Duodenal mucosa (tissue), 2 donors: ENCODE results near the gene STARD10.

Experiments used
- H3K27ac ChIP-seq: one replicate; pipeline ENCODE4 v1.7.0; 2013; ENCODE audit warnings: low read depth, low read length
- H3K27me3 ChIP-seq, 2 donors: one replicate each; pipeline ENCODE4 v1.7.0; 2013; ENCODE audit warnings: low read length in 2 of 2, control low read depth in 1 of 2; ENCODE audit not compliant: insufficient read depth in 2 of 2, control insufficient read depth in 1 of 2
- H3K36me3 ChIP-seq, 2 donors: one replicate each; pipeline ENCODE4 v1.7.0; 2013; ENCODE audit warnings: low read length in 2 of 2, control low read depth in 1 of 2; ENCODE audit not compliant: insufficient read depth in 2 of 2, control insufficient read depth in 1 of 2
- H3K4me1 ChIP-seq, 2 donors: one replicate each; pipeline ENCODE4 v1.7.0; 2013; ENCODE audit warnings: low read length in 2 of 2, control low read depth in 1 of 2; ENCODE audit not compliant: insufficient read depth in 2 of 2, control insufficient read depth in 1 of 2
- H3K4me3 ChIP-seq, 2 donors: one replicate each; pipeline ENCODE4 v1.7.0; 2013; ENCODE audit warnings: low read length in 2 of 2, low read depth in 1 of 2
- H3K9ac ChIP-seq, 2 donors: one replicate each; pipeline ENCODE4 v1.7.0; 2013; ENCODE audit warnings: low read length in 2 of 2, low read depth in 1 of 2
- H3K9me3 ChIP-seq, 2 donors: one replicate each; pipeline ENCODE4 v1.7.0; 2013; ENCODE audit warnings: low read length in 2 of 2, control low read depth in 1 of 2; ENCODE audit not compliant: control insufficient read depth in 1 of 2

The STARD10 gene

GRCh38 chr11:72781063-72781312 lies 12.9 kb downstream of the STARD10 start:
- Histone ChIP-seq H3K9me3 (no peaks in the 10 kb centered on the region), H3K27ac (peak overlapping the region; percentile 61), H3K36me3 (peaks cover 0 to 3% of the 10 kb centered on the region in 2 donors), H3K27me3 (no peaks in the 10 kb centered on the region), H3K4me1 (peaks cover 76 to 84% of the 10 kb centered on the region in 2 donors), H3K4me3 (peak overlapping the region; percentile 54 to 77), H3K9ac (peak overlapping the region; percentile 65 to 83)

GRCh38 chr11:72780296-72781062 lies 13.4 kb downstream of the STARD10 start:
- H3K9ac ChIP-seq, result peak overlapping the region; percentile 65 to 83
- no peaks in the 10 kb centered on the region for H3K9me3 ChIP-seq
- H3K36me3 ChIP-seq, result peaks cover 0 to 3% of the 10 kb centered on the region in 2 donors
- peaks cover 76 to 86% of the 10 kb centered on the region in 2 donors for H3K4me1 ChIP-seq
- peak overlapping the region; percentile 54 to 77 for H3K4me3 ChIP-seq
- peak overlapping the region; percentile 61 for H3K27ac ChIP-seq
- H3K27me3 ChIP-seq, result no peaks in the 10 kb centered on the region

GRCh38 chr11:72779495-72780128 lies 14.2 kb downstream of the STARD10 start:
- peak overlapping the region; percentile 65 to 83 for H3K9ac ChIP-seq
- peak overlapping the region; percentile 54 to 77 for H3K4me3 ChIP-seq
- H3K27me3 ChIP-seq, result no peaks in the 10 kb centered on the region
- no peaks in the 10 kb centered on the region for H3K9me3 ChIP-seq
- peaks cover 75 to 85% of the 10 kb centered on the region in 2 donors for H3K4me1 ChIP-seq
- peaks cover 0 to 3% of the 10 kb centered on the region in 2 donors for H3K36me3 ChIP-seq
- H3K27ac ChIP-seq, result peak overlapping the region; percentile 26

- Histone ChIP-seq H3K9me3 (no peaks in the 10 kb centered on the region), H3K27me3 (no peaks in the 10 kb centered on the region), H3K27ac (peak overlapping the region; percentile 26), H3K36me3 (peaks cover 0 to 7% of the 10 kb centered on the region in 2 donors), H3K4me1 (peaks cover 68 to 84% of the 10 kb centered on the region in 2 donors), H3K4me3 (peak overlapping the region; percentile 54 to 77), H3K9ac (peak overlapping the region in 1 of 2 donors; percentile 30)
These were observed 15.0 kb downstream of the STARD10 start for GRCh38 chr11:72778535-72779494.

- peaks cover 0 to 9% of the 10 kb centered on the region in 2 donors for H3K36me3 ChIP-seq
- no peak overlapping the region for H3K27ac ChIP-seq
- H3K4me1 ChIP-seq, result peaks cover 59 to 82% of the 10 kb centered on the region in 2 donors
- H3K9ac ChIP-seq, result no peak overlapping the region
- H3K27me3 ChIP-seq, result no peaks in the 10 kb centered on the region
- H3K9me3 ChIP-seq, result no peaks in the 10 kb centered on the region
- no peak overlapping the region for H3K4me3 ChIP-seq
These were observed 16.0 kb downstream of the STARD10 start for GRCh38 chr11:72777755-72778278.

GRCh38 chr11:72776844-72777754 lies 16.7 kb downstream of the STARD10 start:
- no peak overlapping the region for H3K4me3 ChIP-seq
- H3K9ac ChIP-seq, result no peak overlapping the region
- H3K36me3 ChIP-seq, result peaks cover 0 to 12% of the 10 kb centered on the region in 2 donors
- H3K4me1 ChIP-seq, result peaks cover 53 to 75% of the 10 kb centered on the region in 2 donors
- no peaks in the 10 kb centered on the region for H3K27me3 ChIP-seq
- H3K27ac ChIP-seq, result no peak overlapping the region
- no peaks in the 10 kb centered on the region for H3K9me3 ChIP-seq

GRCh38 chr11:72776117-72776843 lies 17.6 kb downstream of the STARD10 start:
- H3K9ac ChIP-seq, result no peak overlapping the region
- no peak overlapping the region for H3K4me3 ChIP-seq
- H3K9me3 ChIP-seq, result no peaks in the 10 kb centered on the region
- H3K36me3 ChIP-seq, result peaks cover 0 to 17% of the 10 kb centered on the region in 2 donors
- no peak overlapping the region for H3K27ac ChIP-seq
- H3K4me1 ChIP-seq, result peaks cover 50 to 71% of the 10 kb centered on the region in 2 donors
- no peaks in the 10 kb centered on the region for H3K27me3 ChIP-seq

- no peaks in the 10 kb centered on the region for H3K9me3 ChIP-seq
- H3K36me3 ChIP-seq, result peaks cover 0 to 17% of the 10 kb centered on the region in 2 donors
- H3K4me3 ChIP-seq, result no peak overlapping the region
- no peak overlapping the region for H3K27ac ChIP-seq
- no peaks in the 10 kb centered on the region for H3K27me3 ChIP-seq
- no peak overlapping the region for H3K9ac ChIP-seq
- H3K4me1 ChIP-seq, result peaks cover 45 to 66% of the 10 kb centered on the region in 2 donors
These were observed 18.3 kb downstream of the STARD10 start for GRCh38 chr11:72775288-72776110.
